H1 (cell line): ENCODE results near the gene ARID2. TPM values are rescaled to one million over a fixed set of nuclear protein-coding genes. Genes with fewer than 3 reads are reported as not detected.

ENCODE experiments used
- CTBP2 ChIP-seq: IDR thresholded peaks from 2 replicates; pipeline ENCODE4 v1.7.0; 2011; ENCODE audit warnings: borderline replicate concordance, mild to moderate bottlenecking, moderate library complexity, mixed read lengths, low read length; ENCODE audit not compliant: insufficient read depth, insufficient read length
- polyA plus RNA-seq, 7 experiments: library from polyadenylated mRNA; depleted of rRNA in 3 of 7; stranded (reverse) in 5 of 7; unstranded in 2 of 7; fragments of >200 nt in 5 of 7; fragments of 200-250 nt in 2 of 7; gene quantifications; 1 replicate in 5 of 7; 2 replicates in 1 of 7; 4 replicates in 1 of 7; pipeline versions ENCODE4 v1.2.1 to v1.2.3, GENCODE V29; 2011 to 2013; ENCODE audit warnings: missing spikeins in 2 of 7, mixed read lengths in 2 of 7
- total RNA-seq: library from RNA; stranded (reverse); fragmentation: NEBNext Ultra II Directional; extraction: Animal tissue kit (Norgen Biotek cat#: 25700); gene quantifications from 2 replicates; pipeline ENCODE4 v1.2.1, GENCODE V29; 2021

Gene ARID2
- total and polyA plus RNA-seq, 2 of the 8 experiments (the other 6 are each of a cell fraction or from before 2014, with no cell fraction given), result 32.0 to 45.2 TPM

GRCh38 chr12:45853550-45853949 is 124.0 kb downstream of the ARID2 start (continued):
- no peak for TF ChIP-seq CTBP2
